Adipocyte (in vitro differentiated cells): ENCODE measurements around the gene ARL4C.

Experiments
- DNase-seq: peaks from one replicate; pipeline ENCODE4 v3.0.0-alpha.2; 2015; ENCODE audit warnings: low read depth
- H3K27me3 ChIP-seq: replicated peaks from 2 replicates; pipeline ENCODE4 v1.7.0; 2013; ENCODE audit warnings: mild to moderate bottlenecking, low read length, moderate library complexity; ENCODE audit not compliant: control insufficient read depth, insufficient read depth
- H3K36me3 ChIP-seq: 2 replicates; pipeline ENCODE4 v1.7.0; 2013; ENCODE audit warnings: low read length, mild to moderate bottlenecking, moderate library complexity; ENCODE audit not compliant: control insufficient read depth, insufficient read depth, severe bottlenecking
- H3K4me1 ChIP-seq: 2 replicates; pipeline ENCODE4 v1.7.0; 2013; ENCODE audit warnings: mild to moderate bottlenecking, low read length, moderate library complexity; ENCODE audit not compliant: control insufficient read depth, insufficient read depth
- H3K4me3 ChIP-seq: 2 replicates; pipeline ENCODE4 v1.7.0; 2013; ENCODE audit warnings: mild to moderate bottlenecking, low read length, moderate library complexity
- H3K9ac ChIP-seq: 2 replicates; pipeline ENCODE4 v1.7.0; 2013; ENCODE audit warnings: mild to moderate bottlenecking, low read length, moderate library complexity
- H3K9me3 ChIP-seq: 2 replicates; pipeline ENCODE4 v1.7.0; 2013; ENCODE audit warnings: mild to moderate bottlenecking, low read length, moderate library complexity; ENCODE audit not compliant: control insufficient read depth

ARL4C gene, protein sequence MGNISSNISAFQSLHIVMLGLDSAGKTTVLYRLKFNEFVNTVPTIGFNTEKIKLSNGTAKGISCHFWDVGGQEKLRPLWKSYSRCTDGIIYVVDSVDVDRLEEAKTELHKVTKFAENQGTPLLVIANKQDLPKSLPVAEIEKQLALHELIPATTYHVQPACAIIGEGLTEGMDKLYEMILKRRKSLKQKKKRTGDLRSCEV

DNA sequence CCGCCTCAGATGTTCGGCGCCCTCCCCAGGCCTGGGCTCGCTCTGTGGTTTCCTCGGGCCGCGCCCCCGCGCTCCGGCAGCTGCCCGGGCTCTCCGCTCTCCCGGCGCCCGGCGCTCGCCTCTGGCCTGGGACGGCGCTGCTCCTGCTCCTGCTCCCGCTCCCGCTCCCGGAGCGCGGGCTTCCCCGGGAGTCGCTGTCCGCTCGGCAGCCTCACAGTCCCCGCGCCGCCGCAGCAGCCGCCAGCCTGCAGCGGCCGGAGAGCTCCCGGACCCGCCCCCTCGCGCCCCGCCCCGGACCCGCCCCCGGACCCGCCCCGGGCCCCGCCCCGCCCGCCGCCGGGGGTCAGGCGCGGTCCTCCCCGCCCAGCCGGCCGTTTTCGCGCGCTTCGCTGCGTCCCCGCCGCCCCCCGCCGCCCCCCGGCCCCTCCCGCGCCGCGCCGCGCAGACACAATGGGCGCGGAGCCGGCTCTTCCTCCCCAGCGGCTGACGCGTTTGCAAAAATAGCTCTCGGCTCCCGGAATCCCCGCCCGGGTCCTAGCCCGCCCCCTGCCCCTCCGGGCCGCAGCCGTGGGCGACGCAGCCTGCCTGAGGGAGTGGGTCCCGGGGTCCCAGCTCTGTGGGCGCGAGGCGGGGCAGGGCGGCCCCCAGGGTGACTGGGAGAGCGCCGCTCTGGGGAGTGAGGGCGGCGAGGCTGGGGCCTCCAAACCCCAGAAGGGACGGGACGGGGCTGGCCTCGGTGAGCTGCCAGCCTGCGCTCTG is at the start of gene ARL4C:
TSS of gene ARL4C (minus strand) at position 247 of the 759 bp plus-strand sequence. CDS start 495 bp downstream, outside the sequence.
- peaks cover 8% of the 10 kb centered on the region for H3K4me1 ChIP-seq
- peak within 1 kb of the TSS; percentile 89 for H3K4me3 ChIP-seq
- H3K9me3 ChIP-seq, result no peaks in the 10 kb centered on the region
- peak within 1 kb of the TSS; percentile 82 for H3K9ac ChIP-seq
- DNase-seq, result peak; percentile 81
- no peaks in the 10 kb centered on the region for H3K36me3 ChIP-seq
- H3K27me3 ChIP-seq, result no peaks in the 10 kb centered on the region

- H3K9me3 ChIP-seq, result no peaks in the 10 kb centered on the region
- H3K27me3 ChIP-seq, result no peaks in the 10 kb centered on the region
- no peak overlapping the region for H3K4me3 ChIP-seq
- no peaks in the 10 kb centered on the region for H3K36me3 ChIP-seq
- peaks cover 9% of the 10 kb centered on the region for H3K4me1 ChIP-seq
- peak; percentile 83 for DNase-seq
- H3K9ac ChIP-seq, result no peak overlapping the region
Measured at GRCh38 chr2:234544659-234545611, 48.1 kb upstream of the ARL4C start.

GRCh38 chr2:234542742-234543141 is 45.9 kb upstream of the ARL4C start:
- no peak for DNase-seq
- peaks cover 15% of the 10 kb centered on the region for H3K9me3 ChIP-seq
- H3K4me1 ChIP-seq, result no peaks in the 10 kb centered on the region
- H3K36me3 ChIP-seq, result no peaks in the 10 kb centered on the region
- no peak overlapping the region for H3K4me3 ChIP-seq
- no peak overlapping the region for H3K9ac ChIP-seq
- no peaks in the 10 kb centered on the region for H3K27me3 ChIP-seq

DNA sequence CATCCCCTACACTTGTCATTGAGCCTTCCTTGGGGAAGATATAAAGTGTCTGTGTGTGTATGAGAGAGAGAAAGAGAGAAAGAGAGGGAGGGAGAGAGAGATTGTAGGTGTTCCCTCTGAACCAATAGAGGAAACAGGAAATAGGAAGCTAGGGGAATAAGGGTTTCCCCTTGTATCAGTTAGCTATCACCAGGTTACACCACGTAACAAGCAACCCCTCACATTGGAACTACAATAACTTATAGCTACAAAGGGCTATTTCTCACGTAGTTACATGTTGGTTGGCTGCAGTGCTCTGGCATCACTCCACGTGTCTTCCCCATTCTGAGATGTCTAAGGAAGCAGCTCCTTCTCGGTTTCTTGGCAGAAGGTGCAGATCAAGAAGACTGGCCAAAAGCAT is 41.0 kb upstream of the ARL4C start:
- Histone ChIP-seq H3K27me3 (peaks cover 21% of the 10 kb centered on the region), H3K9ac (no peak overlapping the region)
- DNase-seq, result no peak

DNA sequence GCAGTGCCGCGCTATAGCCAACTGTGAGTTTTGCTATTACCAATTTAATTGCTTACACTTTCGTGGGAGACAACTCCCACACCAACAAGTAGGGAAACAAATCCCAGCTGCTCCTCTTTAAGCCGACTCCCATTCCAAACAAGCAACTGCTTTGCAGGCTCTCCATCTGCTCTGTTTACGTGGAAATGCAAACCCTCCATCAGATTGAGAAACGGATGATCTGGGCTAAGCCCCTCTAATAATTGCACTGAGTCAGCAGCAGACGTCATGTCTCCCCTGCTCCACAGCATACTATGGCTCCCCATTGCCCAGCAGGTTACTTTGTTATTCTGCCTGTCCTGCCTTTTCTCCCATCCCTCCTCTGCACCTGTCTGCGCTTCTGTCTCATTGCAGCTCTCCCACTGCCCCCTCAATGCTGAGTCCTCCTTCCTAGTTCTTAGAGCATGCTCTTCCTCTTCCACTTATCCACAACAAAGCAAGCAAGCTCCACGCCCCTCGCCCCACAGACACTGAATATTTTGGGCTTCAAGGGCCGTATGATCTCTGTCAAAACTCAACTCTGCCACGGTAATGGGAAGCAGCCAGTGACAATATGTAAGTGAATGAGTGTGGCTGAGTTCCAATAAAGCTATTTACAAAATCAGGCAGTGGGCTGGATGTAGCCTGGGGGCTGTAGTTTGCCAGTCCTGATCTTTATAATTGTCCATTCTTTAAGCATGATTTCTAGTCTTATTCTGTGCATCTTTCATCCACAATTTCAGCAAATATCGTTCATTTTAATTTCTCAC is 39.5 kb upstream of the ARL4C start:
- Histone ChIP-seq H3K9ac (no peak overlapping the region), H3K36me3 (no peaks in the 10 kb centered on the region), H3K27me3 (peaks cover 21% of the 10 kb centered on the region), H3K9me3 (peaks cover 26% of the 10 kb centered on the region), H3K4me1 (no peaks in the 10 kb centered on the region), H3K4me3 (no peak overlapping the region)
- no peak for DNase-seq

More for the DNA sequence above, 41.0 kb upstream of the ARL4C start:
- H3K9me3 ChIP-seq, result peaks cover 22% of the 10 kb centered on the region
- no peaks in the 10 kb centered on the region for H3K36me3 ChIP-seq
- no peak overlapping the region for H3K4me3 ChIP-seq
- no peaks in the 10 kb centered on the region for H3K4me1 ChIP-seq

GRCh38 chr2:234535464-234535863 is 38.6 kb upstream of the ARL4C start:
- H3K9ac ChIP-seq, result no peak overlapping the region
- H3K9me3 ChIP-seq, result peaks cover 26% of the 10 kb centered on the region
- H3K4me1 ChIP-seq, result no peaks in the 10 kb centered on the region
- no peak overlapping the region for H3K4me3 ChIP-seq
- peaks cover 21% of the 10 kb centered on the region for H3K27me3 ChIP-seq
- H3K36me3 ChIP-seq, result no peaks in the 10 kb centered on the region
- no peak for DNase-seq

DNA sequence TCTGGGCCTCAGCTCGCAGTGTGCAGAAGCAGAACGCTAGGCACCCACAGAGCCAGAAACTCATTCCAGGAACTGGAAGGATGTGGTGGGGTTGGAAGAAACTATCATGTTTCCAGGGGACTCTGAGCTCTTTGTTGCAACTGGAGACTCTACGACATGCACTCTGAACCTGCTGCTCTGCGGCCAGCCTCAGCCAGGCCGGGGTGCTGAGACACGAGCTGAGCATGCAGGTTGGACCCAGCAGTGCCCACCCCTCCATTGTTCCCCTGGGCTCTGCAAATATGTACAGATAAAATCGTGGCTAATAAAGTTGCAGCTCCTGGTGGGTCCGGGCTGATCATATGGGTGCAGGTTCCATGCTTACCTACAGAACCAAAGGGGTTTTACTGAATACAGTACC is 37.6 kb upstream of the ARL4C start:
- DNase-seq, result no peak
- Histone ChIP-seq H3K9me3 (peaks cover 26% of the 10 kb centered on the region), H3K4me3 (no peak overlapping the region), H3K4me1 (no peaks in the 10 kb centered on the region), H3K27me3 (peaks cover 21% of the 10 kb centered on the region), H3K36me3 (no peaks in the 10 kb centered on the region), H3K9ac (no peak overlapping the region)

DNA sequence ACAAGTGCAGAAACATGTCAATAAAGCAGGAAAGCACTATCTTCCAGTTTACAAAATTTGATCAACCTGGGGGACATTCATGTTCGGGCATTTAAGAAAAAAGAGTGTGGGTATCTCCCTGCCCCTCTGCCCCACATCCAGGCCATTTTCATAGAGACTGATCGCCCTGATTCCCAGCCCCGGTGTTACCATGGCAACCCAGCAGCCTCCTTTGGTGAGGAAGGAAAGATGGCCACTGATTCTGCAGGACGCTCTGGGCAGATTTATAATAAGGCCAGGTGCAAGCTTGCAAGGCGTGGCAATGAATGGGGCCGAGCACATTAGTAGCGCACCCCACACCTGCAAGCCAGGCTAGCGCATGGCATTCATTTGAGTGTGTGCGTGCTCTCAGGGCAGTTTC is 36.7 kb upstream of the ARL4C start:
- Histone ChIP-seq H3K27me3 (peaks cover 25% of the 10 kb centered on the region), H3K36me3 (no peaks in the 10 kb centered on the region), H3K9me3 (peaks cover 19% of the 10 kb centered on the region), H3K4me3 (no peak overlapping the region), H3K4me1 (no peaks in the 10 kb centered on the region), H3K9ac (no peak overlapping the region)
- no peak for DNase-seq

GRCh38 chr2:234528410-234529148 is 31.7 kb upstream of the ARL4C start:
- peaks cover 16% of the 10 kb centered on the region for H3K9me3 ChIP-seq
- H3K4me3 ChIP-seq, result no peak overlapping the region
- no peak overlapping the region for H3K9ac ChIP-seq
- peaks cover 8% of the 10 kb centered on the region for H3K27me3 ChIP-seq
- H3K36me3 ChIP-seq, result no peaks in the 10 kb centered on the region
- no peaks in the 10 kb centered on the region for H3K4me1 ChIP-seq
- no peak for DNase-seq

DNA sequence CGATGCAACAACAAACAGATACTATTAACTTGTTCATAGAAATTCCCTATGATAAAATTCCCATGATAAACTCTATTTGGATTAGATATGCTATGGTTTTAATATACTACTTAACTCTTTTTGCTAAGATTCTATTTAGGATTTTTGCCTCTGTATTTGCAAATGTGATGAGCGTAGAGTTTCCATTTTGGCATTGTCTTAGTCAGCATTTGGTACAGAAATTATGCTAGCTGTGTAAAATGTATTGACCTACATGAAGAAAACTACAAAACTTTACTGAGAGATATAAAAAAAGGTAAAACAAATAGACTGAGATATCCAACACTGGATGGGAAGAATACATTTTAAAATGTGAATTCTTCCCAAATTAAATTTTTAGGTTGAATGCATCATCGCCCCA is 29.8 kb upstream of the ARL4C start:
- H3K9me3 ChIP-seq, result peaks cover 5% of the 10 kb centered on the region
- H3K27me3 ChIP-seq, result peaks cover 8% of the 10 kb centered on the region
- no peak overlapping the region for H3K4me3 ChIP-seq
- no peak overlapping the region for H3K9ac ChIP-seq
- no peaks in the 10 kb centered on the region for H3K4me1 ChIP-seq
- no peaks in the 10 kb centered on the region for H3K36me3 ChIP-seq
- no peak for DNase-seq
